Fibroblast of villous mesenchyme (primary cell): ENCODE measurements around the gene YIPF4. TPM values are rescaled to one million over a fixed set of nuclear protein-coding genes. Genes with fewer than 3 reads are reported as not detected.
"Not testable (repeated sequence)": the region's sequence is repeated elsewhere in the genome, so short reads cannot be mapped to it uniquely, and the experiment has no call there.

Source experiments
- DNase-seq: peaks from one replicate; pipeline ENCODE4 v3.0.0-alpha.2; 2010; ENCODE audit warnings: low read depth
- H3K4me3 ChIP-seq: 2 replicates; pipeline ENCODE4 v1.5.1; 2011; ENCODE audit warnings: low read depth, mild to moderate bottlenecking, low read length
- CTCF ChIP-seq: IDR thresholded peaks from 2 replicates; pipeline ENCODE4 v1.5.1; 2012; ENCODE audit warnings: low read depth, mild to moderate bottlenecking, low read length; ENCODE audit not compliant: insufficient read depth
- total RNA-seq: library from RNA; depleted of rRNA; stranded (reverse); fragments of >200 nt; gene quantifications from 2 replicates; pipeline ENCODE4 v1.2.3, GENCODE V29; 2012

The YIPF4 gene
- total RNA-seq, 1 donor = 16.8 TPM

- no peak for TF ChIP-seq CTCF
- DNase-seq = no peak
- peak overlapping the region; percentile 100 for H3K4me3 ChIP-seq
These were observed 386 bp upstream of the YIPF4 start for GRCh38 chr2:32277363-32277673.

- peak overlapping the region; percentile 100 for H3K4me3 ChIP-seq
- DNase-seq = peak; percentile 6
- TF ChIP-seq CTCF = no peak
These were observed 762 bp downstream of the YIPF4 start for GRCh38 chr2:32278478-32278853.

- no peak overlapping the region for H3K4me3 ChIP-seq
- DNase-seq = no peak
- TF ChIP-seq CTCF = no peak
These were observed 6.6 kb downstream of the YIPF4 start for GRCh38 chr2:32284321-32284720.

- H3K4me3 ChIP-seq = no peak overlapping the region
- DNase-seq = peak; percentile 94
- TF ChIP-seq CTCF = no peak
These were observed 11.7 kb downstream of the YIPF4 start for GRCh38 chr2:32289165-32289999.

- no peak for DNase-seq
- no peak overlapping the region for H3K4me3 ChIP-seq
- no peak for TF ChIP-seq CTCF
These were observed 12.3 kb downstream of the YIPF4 start for GRCh38 chr2:32290000-32290339.

GRCh38 chr2:32291746-32292145 is 14.0 kb downstream of the YIPF4 start:
- DNase-seq = no peak
- TF ChIP-seq CTCF = no peak
- H3K4me3 ChIP-seq = no peak overlapping the region

- DNase-seq, H3K4me3 ChIP-seq: not testable (repeated sequence)
These were observed 15.8 kb downstream of the YIPF4 start for GRCh38 chr2:32293493-32293892.

- DNase-seq, H3K4me3 ChIP-seq: not testable (repeated sequence)
These were observed 16.4 kb downstream of the YIPF4 start for GRCh38 chr2:32293966-32294562.
